Measurements from ENCODE around the gene KCNK5.

KCNK5 gene

DNA sequence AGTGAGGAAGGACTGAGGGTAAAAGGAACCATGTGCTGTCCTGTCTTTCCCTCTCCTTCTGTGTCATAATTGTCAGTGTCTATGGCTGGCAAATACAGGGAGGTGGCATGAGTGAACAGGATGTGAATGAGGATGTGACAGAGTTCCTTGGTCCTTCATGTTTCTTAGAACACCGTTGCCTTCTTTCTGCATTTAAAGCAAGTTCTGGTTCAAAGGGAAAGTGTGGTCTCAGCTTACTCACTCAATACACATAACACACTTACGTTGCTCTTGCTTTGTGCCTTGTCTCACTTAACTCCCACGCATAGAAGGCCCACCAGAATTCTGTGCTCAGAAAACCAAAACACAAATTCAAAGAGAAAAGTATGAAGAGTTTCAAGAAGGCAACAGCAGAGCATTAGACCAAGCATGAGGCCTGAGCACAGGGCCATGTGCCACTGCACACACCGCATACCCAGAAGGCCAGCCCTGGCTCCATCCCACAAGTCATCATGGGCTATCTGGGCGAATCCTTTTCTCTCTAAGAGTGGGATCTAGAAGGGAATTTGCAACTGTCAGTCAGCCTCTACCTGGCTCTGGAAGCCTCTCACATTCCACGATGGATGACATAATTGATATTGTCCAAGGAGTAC, 75.4 kb downstream of the KCNK5 start:
- Histone ChIP-seq H3K27me3 (ENCODE audit: low read length) (0 out of 2 replicates have a peak, but pooled peaks cover 4% of the 10 kb centered on the region), H3K27ac (ENCODE audit: low read depth, low read length) (no peak overlapping the region), H3K9me3 (ENCODE audit: insufficient read depth, low read length) (no peaks in the 10 kb centered on the region), H3F3A (ENCODE audit: insufficient read depth) (no peaks in the 10 kb centered on the region), H3K4me3 (ENCODE audit: insufficient read depth, low read length, poor library complexity, severe bottlenecking) (no peak overlapping the region), H3K36me3 (ENCODE audit: low read length) (no peaks in the 10 kb centered on the region), H4K20me1 (ENCODE audit: low read depth, low read length) (no peaks in the 10 kb centered on the region; the same call in 1 of the 2 replicates), H2AFZ (ENCODE audit: low read depth, low read length, severe bottlenecking) (no peak overlapping the region), H3K9ac (ENCODE audit: low read length) (no peak overlapping the region), H3K79me2 (ENCODE audit: insufficient read depth, low read length) (no peaks in the 10 kb centered on the region), H3K9me2 (replicated peaks; ENCODE audit: insufficient read depth, low read length) (no peaks in the 10 kb centered on the region), H3K4me2 (ENCODE audit: low read depth, low read length, poor library complexity, severe bottlenecking) (no peak overlapping the region)
- TF ChIP-seq, protein P1, sequence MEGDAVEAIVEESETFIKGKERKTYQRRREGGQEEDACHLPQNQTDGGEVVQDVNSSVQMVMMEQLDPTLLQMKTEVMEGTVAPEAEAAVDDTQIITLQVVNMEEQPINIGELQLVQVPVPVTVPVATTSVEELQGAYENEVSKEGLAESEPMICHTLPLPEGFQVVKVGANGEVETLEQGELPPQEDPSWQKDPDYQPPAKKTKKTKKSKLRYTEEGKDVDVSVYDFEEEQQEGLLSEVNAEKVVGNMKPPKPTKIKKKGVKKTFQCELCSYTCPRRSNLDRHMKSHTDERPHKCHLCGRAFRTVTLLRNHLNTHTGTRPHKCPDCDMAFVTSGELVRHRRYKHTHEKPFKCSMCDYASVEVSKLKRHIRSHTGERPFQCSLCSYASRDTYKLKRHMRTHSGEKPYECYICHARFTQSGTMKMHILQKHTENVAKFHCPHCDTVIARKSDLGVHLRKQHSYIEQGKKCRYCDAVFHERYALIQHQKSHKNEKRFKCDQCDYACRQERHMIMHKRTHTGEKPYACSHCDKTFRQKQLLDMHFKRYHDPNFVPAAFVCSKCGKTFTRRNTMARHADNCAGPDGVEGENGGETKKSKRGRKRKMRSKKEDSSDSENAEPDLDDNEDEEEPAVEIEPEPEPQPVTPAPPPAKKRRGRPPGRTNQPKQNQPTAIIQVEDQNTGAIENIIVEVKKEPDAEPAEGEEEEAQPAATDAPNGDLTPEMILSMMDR (IDR thresholded peaks at IDR 0.05; ENCODE audit: insufficient read depth, low read length, poor library complexity, severe bottlenecking): no peak
- no peak for TF ChIP-seq EZH2phosphoT487 (conservative IDR thresholded peaks at IDR 0.05; ENCODE audit: low read length)

- Histone ChIP-seq H3K27ac (ENCODE audit: low read depth, low read length) (no peak overlapping the region), H3K27me3 (ENCODE audit: low read length) (0 out of 2 replicates have a peak, but pooled peaks cover 4% of the 10 kb centered on the region), H4K20me1 (ENCODE audit: low read depth, low read length) (no peaks in the 10 kb centered on the region; the same call in 1 of the 2 replicates), H2AFZ (ENCODE audit: low read depth, low read length, severe bottlenecking) (no peak overlapping the region), H3K9me3 (ENCODE audit: insufficient read depth, low read length) (no peaks in the 10 kb centered on the region), H3K9me2 (replicated peaks; ENCODE audit: insufficient read depth, low read length) (no peaks in the 10 kb centered on the region), H3K4me2 (ENCODE audit: low read depth, low read length, poor library complexity, severe bottlenecking) (no peak overlapping the region), H3K9ac (ENCODE audit: low read length) (no peak overlapping the region), H3F3A (ENCODE audit: insufficient read depth) (no peaks in the 10 kb centered on the region), H3K4me3 (ENCODE audit: insufficient read depth, low read length, poor library complexity, severe bottlenecking) (no peak overlapping the region), H3K36me3 (ENCODE audit: low read length) (no peaks in the 10 kb centered on the region), H3K79me2 (ENCODE audit: insufficient read depth, low read length) (no peaks in the 10 kb centered on the region)
- TF ChIP-seq, protein P1 (IDR thresholded peaks at IDR 0.05; ENCODE audit: insufficient read depth, low read length, poor library complexity, severe bottlenecking): no peak
- no peak for TF ChIP-seq EZH2phosphoT487 (conservative IDR thresholded peaks at IDR 0.05; ENCODE audit: low read length)
Measured at GRCh38 chr6:39152262-39152661, 77.0 kb downstream of the KCNK5 start.

GRCh38 chr6:39151211-39151610, 78.1 kb downstream of the KCNK5 start:
- Histone ChIP-seq H3K27ac (ENCODE audit: low read depth, low read length) (no peak overlapping the region), H2AFZ (ENCODE audit: low read depth, low read length, severe bottlenecking) (no peak overlapping the region)

More at GRCh38 chr6:39151211-39151610, 78.1 kb downstream of the KCNK5 start:
- no peak overlapping the region for H3K4me3 ChIP-seq (ENCODE audit: insufficient read depth, low read length, poor library complexity, severe bottlenecking)
- no peaks in the 10 kb centered on the region for H3K36me3 ChIP-seq (ENCODE audit: low read length)
- H3K4me2 ChIP-seq (ENCODE audit: low read depth, low read length, poor library complexity, severe bottlenecking): no peak overlapping the region
- H3K9me3 ChIP-seq (ENCODE audit: insufficient read depth, low read length): no peaks in the 10 kb centered on the region
- no peaks in the 10 kb centered on the region; the same call in 1 of the 2 replicates for H4K20me1 ChIP-seq (ENCODE audit: low read depth, low read length)
- TF ChIP-seq, protein P1 (IDR thresholded peaks at IDR 0.05; ENCODE audit: insufficient read depth, low read length, poor library complexity, severe bottlenecking): no peak
- no peak for TF ChIP-seq EZH2phosphoT487 (conservative IDR thresholded peaks at IDR 0.05; ENCODE audit: low read length)
- H3K79me2 ChIP-seq (ENCODE audit: insufficient read depth, low read length): no peaks in the 10 kb centered on the region
- H3K9ac ChIP-seq (ENCODE audit: low read length): no peak overlapping the region
- H3K9me2 ChIP-seq (replicated peaks; ENCODE audit: insufficient read depth, low read length): no peaks in the 10 kb centered on the region
- no peaks in the 10 kb centered on the region for H3F3A ChIP-seq (ENCODE audit: insufficient read depth)
- 0 out of 2 replicates have a peak, but pooled peaks cover 4% of the 10 kb centered on the region for H3K27me3 ChIP-seq (ENCODE audit: low read length)
